ENCODE data around the gene C1orf21. TPM values are rescaled to one million over a fixed set of nuclear protein-coding genes. Genes with fewer than 3 reads are reported as not detected.

Gene C1orf21
- total and polyA plus RNA-seq, 12 donors: 20.6 to 76.7 (median 67.5) TPM

- Histone ChIP-seq H3K4me3 (no peak overlapping the region), H3K36me3 (no peaks in the 10 kb centered on the region), H3K9me3 (no peaks in the 10 kb centered on the region), H3K4me1 (peaks cover 7 to 84% (median 39%) of the 10 kb centered on the region in 9 donors), H3K27ac (no peak overlapping the region), H3K27me3 (no peaks in the 10 kb centered on the region)
- no peak for TF ChIP-seq CTCF (IDR thresholded peaks at IDR 0.05)
- WGBS, 2 donors: 67 to 71% methylated on average over 1 of the region's 1 CpG
- no peak for ATAC-seq
- intact Hi-C loops (cut with DNase I): loop anchor here in 3 of 10 donors (2.0 to 10.0 kb wide), 4 partner anchors 75 to 389 kb away; partner anchors contain the start of gene C1orf21 (in 1 of the 3)
- DNase-seq: no peak
Measured at GRCh38 chr1:184463680-184464079, 76.9 kb downstream of the C1orf21 start.

GRCh38 chr1:184464757-184465156, 77.9 kb downstream of the C1orf21 start:
- no peaks in the 10 kb centered on the region for H3K36me3 ChIP-seq
- DNase-seq: no peak
- TF ChIP-seq CTCF (IDR thresholded peaks at IDR 0.05): no peak
- H3K4me1 ChIP-seq: peaks cover 7 to 84% (median 38%) of the 10 kb centered on the region in 9 donors
- intact Hi-C loops (cut with DNase I): loop anchor here in 4 of 10 donors (1.0 to 10.0 kb wide), 6 partner anchors 75 to 390 kb away; partner anchors contain the start of gene C1orf21 (in 2 of the 4)
- H3K9me3 ChIP-seq: no peaks in the 10 kb centered on the region
- no peak overlapping the region for H3K27ac ChIP-seq
- 89 to 96% methylated on average over 4 of the region's 4 CpGs for WGBS, 2 donors
- ATAC-seq: no peak
- H3K27me3 ChIP-seq: no peaks in the 10 kb centered on the region
- no peak overlapping the region for H3K4me3 ChIP-seq

- Histone ChIP-seq H3K27me3 (no peaks in the 10 kb centered on the region), H3K36me3 (no peaks in the 10 kb centered on the region), H3K9me3 (no peaks in the 10 kb centered on the region), H3K27ac (peak overlapping the region in 4 of 10 donors; percentile 10 to 24 (median 18)), H3K4me3 (no peak overlapping the region), H3K4me1 (peaks cover 7 to 84% (median 36%) of the 10 kb centered on the region in 9 donors)
- intact Hi-C loops (cut with DNase I): loop anchor here in 4 of 10 donors (1.0 to 10.0 kb wide), 6 partner anchors 76 to 391 kb away; partner anchors contain the start of gene C1orf21 (in 1 of the 4)
- peak in 8 of 9 donors; percentile 16 to 64 (median 40) for TF ChIP-seq CTCF (IDR thresholded peaks at IDR 0.05)
- WGBS, 2 donors: 62 to 67% methylated on average over 7 of the region's 7 CpGs
- ATAC-seq: peak in 7 of 8 donors; percentile 48 to 84 (median 66)
- peak in 1 of 2 donors; percentile 39 for DNase-seq
Measured at GRCh38 chr1:184465489-184466146, 78.8 kb downstream of the C1orf21 start.

- no peak for DNase-seq
- Histone ChIP-seq H3K4me1 (peaks cover 8 to 84% (median 31%) of the 10 kb centered on the region in 9 donors), H3K27me3 (no peaks in the 10 kb centered on the region), H3K9me3 (no peaks in the 10 kb centered on the region), H3K27ac (peak overlapping the region in 3 of 10 donors; percentile 6 to 38 (median 20)), H3K36me3 (no peaks in the 10 kb centered on the region), H3K4me3 (no peak overlapping the region)
- intact Hi-C loops (cut with DNase I): loop anchor here in 3 of 10 donors (5.0 to 10.0 kb wide), 3 partner anchors 80 to 392 kb away; partner anchors contain the start of gene C1orf21 (in 1 of the 3)
- TF ChIP-seq CTCF (IDR thresholded peaks at IDR 0.05): no peak
- ATAC-seq: peak in 4 of 8 donors; percentile 38 to 57 (median 40)
Measured at GRCh38 chr1:184467295-184467694, 80.5 kb downstream of the C1orf21 start.

Measured in heart right ventricle (tissue), 16 donors.